ENCODE data around the gene ECHDC1. TPM values are rescaled to one million over a fixed set of nuclear protein-coding genes. Genes with fewer than 3 reads are reported as not detected.
"Not testable (repeated sequence)": the region's sequence is repeated elsewhere in the genome, so short reads cannot be mapped to it uniquely, and the experiment has no call there.

The ECHDC1 gene
- total and polyA plus RNA-seq, 12 donors = 25.0 to 98.7 (median 38.4) TPM

- intact Hi-C loops (cut with DNase I) = no loop called here
- no peaks in the 10 kb centered on the region for H3K9me3 ChIP-seq (replicated peaks in 1 of 3)
- 82 to 93% (median 93%) methylated on average over 1 of the region's 1 CpG for WGBS, 4 donors
- TF ChIP-seq POLR2A (IDR thresholded peaks at IDR 0.05) = no peak
- TF ChIP-seq, protein P1, sequence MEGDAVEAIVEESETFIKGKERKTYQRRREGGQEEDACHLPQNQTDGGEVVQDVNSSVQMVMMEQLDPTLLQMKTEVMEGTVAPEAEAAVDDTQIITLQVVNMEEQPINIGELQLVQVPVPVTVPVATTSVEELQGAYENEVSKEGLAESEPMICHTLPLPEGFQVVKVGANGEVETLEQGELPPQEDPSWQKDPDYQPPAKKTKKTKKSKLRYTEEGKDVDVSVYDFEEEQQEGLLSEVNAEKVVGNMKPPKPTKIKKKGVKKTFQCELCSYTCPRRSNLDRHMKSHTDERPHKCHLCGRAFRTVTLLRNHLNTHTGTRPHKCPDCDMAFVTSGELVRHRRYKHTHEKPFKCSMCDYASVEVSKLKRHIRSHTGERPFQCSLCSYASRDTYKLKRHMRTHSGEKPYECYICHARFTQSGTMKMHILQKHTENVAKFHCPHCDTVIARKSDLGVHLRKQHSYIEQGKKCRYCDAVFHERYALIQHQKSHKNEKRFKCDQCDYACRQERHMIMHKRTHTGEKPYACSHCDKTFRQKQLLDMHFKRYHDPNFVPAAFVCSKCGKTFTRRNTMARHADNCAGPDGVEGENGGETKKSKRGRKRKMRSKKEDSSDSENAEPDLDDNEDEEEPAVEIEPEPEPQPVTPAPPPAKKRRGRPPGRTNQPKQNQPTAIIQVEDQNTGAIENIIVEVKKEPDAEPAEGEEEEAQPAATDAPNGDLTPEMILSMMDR (IDR thresholded peaks at IDR 0.05) = no peak
- DNase-seq = no peak
- no peak overlapping the region for H3K4me3 ChIP-seq
- no peak overlapping the region for H3K27ac ChIP-seq
- no peaks in the 10 kb centered on the region for H3K36me3 ChIP-seq (replicated peaks in 1 of 2)
- no peaks in the 10 kb centered on the region for H3K27me3 ChIP-seq
- peaks cover 10 to 26% of the 10 kb centered on the region in 2 donors for H3K4me1 ChIP-seq (replicated peaks in 1 of 2)
Observed at GRCh38 chr6:127338936-127339335, 4.5 kb downstream of the ECHDC1 start.

GRCh38 chr6:127332383-127332961 is 10.9 kb downstream of the ECHDC1 start:
- no peak for TF ChIP-seq POLR2A (IDR thresholded peaks at IDR 0.05)
- TF ChIP-seq, protein P1 (IDR thresholded peaks at IDR 0.05) = no peak
- Histone ChIP-seq H3K9me3 (replicated peaks in 1 of 3) (no peaks in the 10 kb centered on the region), H3K36me3 (replicated peaks in 1 of 2) (no peaks in the 10 kb centered on the region), H3K27ac (no peak overlapping the region), H3K4me3 (no peak overlapping the region), H3K4me1 (replicated peaks in 1 of 2) (peaks cover 0 to 5% of the 10 kb centered on the region in 2 donors), H3K27me3 (no peaks in the 10 kb centered on the region)
- WGBS, 4 donors = 69 to 75% (median 71%) methylated on average over 4 of the region's 4 CpGs
- intact Hi-C loops (cut with DNase I) = no loop called here
- DNase-seq = no peak

- H3K27me3 ChIP-seq; intact Hi-C loops (cut with DNase I); H3K36me3 ChIP-seq (replicated peaks in 1 of 2); H3K4me3 ChIP-seq; DNase-seq; H3K27ac ChIP-seq; H3K9me3 ChIP-seq (replicated peaks in 1 of 3); H3K4me1 ChIP-seq (replicated peaks in 1 of 2): not testable (repeated sequence)
- WGBS, 4 donors = 56 to 91% (median 76%) methylated on average over 3 of the region's 3 CpGs
Observed at GRCh38 chr6:127331256-127331655, 12.2 kb downstream of the ECHDC1 start.

DNA sequence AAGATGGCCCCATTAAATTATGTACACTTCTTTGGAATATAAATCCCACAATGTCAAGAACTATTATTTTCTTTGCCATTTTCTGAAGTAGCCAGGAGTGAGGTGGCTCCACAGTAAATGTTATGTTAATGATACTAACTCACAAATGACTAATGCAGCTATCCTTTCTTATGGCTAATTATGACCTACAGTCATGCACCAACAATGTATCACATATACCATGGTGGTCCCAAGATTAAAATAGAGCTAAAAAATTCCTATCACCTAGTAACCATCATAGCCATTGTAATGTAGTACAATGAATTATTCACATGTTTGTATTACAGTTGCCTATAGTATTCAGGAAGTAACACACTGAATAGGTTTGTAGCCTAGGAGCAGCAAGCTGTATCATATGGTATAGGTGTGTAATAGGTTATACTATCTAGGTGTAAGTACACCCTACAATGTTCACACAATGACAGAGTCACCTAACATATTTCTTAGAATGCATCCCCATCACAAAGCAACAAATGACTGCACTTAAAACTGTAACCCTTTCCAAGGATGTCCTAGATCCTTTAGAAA is 15.3 kb downstream of the ECHDC1 start:
- DNase-seq = no peak
- Histone ChIP-seq H3K4me1 (replicated peaks in 1 of 2) (peaks cover 0 to 5% of the 10 kb centered on the region in 2 donors), H3K9me3 (replicated peaks in 1 of 3) (no peaks in the 10 kb centered on the region), H3K4me3 (no peak overlapping the region), H3K36me3 (replicated peaks in 1 of 2) (peaks cover 0 to 14% of the 10 kb centered on the region in 2 donors), H3K27ac (no peak overlapping the region), H3K27me3 (no peaks in the 10 kb centered on the region)
- intact Hi-C loops (cut with DNase I) = no loop called here
- TF ChIP-seq POLR2A (IDR thresholded peaks at IDR 0.05) = no peak
- TF ChIP-seq, protein P1 (IDR thresholded peaks at IDR 0.05) = no peak

- H3K4me3 ChIP-seq = no peak overlapping the region
- WGBS, 4 donors = 94 to 100% (median 97%) methylated on average over 1 of the region's 1 CpG
- TF ChIP-seq, protein P1 (IDR thresholded peaks at IDR 0.05) = no peak
- TF ChIP-seq POLR2A (IDR thresholded peaks at IDR 0.05) = no peak
- no peaks in the 10 kb centered on the region for H3K4me1 ChIP-seq (replicated peaks in 1 of 2)
- H3K9me3 ChIP-seq (replicated peaks in 1 of 3) = no peaks in the 10 kb centered on the region
- H3K27ac ChIP-seq = no peak overlapping the region
- no peaks in the 10 kb centered on the region for H3K36me3 ChIP-seq (replicated peaks in 1 of 2)
- no peaks in the 10 kb centered on the region for H3K27me3 ChIP-seq
- no peak for DNase-seq
- intact Hi-C loops (cut with DNase I) = no loop called here
Observed at GRCh38 chr6:127319686-127320085, 23.7 kb downstream of the ECHDC1 start.
